ENCODE data around the gene PIP5K1B. TPM values are rescaled to one million over a fixed set of nuclear protein-coding genes. Genes with fewer than 3 reads are reported as not detected.

Gene PIP5K1B
- total RNA-seq, 1 experiment from 2014 or later, result 0.36 TPM

DNA sequence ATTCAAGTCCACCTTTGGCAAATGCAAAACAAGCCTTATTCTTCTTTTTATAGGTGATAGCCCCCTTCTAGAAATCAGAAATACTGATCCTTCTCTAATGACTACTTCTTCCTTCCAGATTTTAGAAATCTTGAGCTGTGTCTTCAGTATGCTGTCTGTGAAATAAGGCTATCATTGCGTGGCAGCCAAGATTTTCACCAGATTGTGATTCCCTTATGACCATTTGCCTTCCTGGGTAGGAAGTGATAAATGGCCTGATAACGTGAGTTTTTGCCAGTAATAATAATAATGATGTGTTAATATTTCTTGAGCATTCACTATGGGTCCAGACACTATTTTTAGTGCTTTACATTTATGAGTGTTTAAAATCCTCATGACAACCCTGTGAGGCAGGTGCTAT, 80.9 kb downstream of the PIP5K1B start:
- DNase-seq, result no peak
- H3K9me3 ChIP-seq (replicated peaks), result no peaks in the 10 kb centered on the region
- no peaks in the 10 kb centered on the region for H3K27me3 ChIP-seq
- H3K27ac ChIP-seq, result no peak overlapping the region
- peaks cover 4% of the 10 kb centered on the region; the same call in 1 of the 2 replicates for H3K4me1 ChIP-seq
- H3K36me3 ChIP-seq, result no peaks in the 10 kb centered on the region
- H3K4me3 ChIP-seq, result no peak overlapping the region

DNA sequence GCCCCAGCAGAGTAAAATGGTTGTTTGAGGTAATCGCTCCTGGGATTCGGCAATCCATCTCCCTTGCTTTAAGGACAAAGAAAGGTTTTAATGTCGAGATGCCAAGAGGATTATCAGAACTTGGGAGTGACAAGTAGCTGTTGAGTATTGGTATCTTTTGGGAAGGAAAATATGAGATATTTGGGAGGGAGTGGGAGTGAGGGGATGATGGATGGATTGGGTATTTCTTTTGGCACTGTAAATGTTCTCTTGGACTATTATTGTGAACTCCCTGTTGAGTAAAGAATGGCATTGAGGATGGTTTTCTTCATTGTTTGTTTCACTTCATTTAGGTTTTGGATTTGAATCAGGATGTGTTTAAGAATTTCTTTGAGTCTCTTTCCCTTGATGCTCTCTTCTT, 86.1 kb downstream of the PIP5K1B start:
- DNase-seq, result no peak
- Histone ChIP-seq H3K4me1 (no peaks in the 10 kb centered on the region), H3K9me3 (replicated peaks) (no peaks in the 10 kb centered on the region), H3K36me3 (no peaks in the 10 kb centered on the region), H3K27me3 (no peaks in the 10 kb centered on the region), H3K4me3 (no peak overlapping the region), H3K27ac (no peak overlapping the region)

DNA sequence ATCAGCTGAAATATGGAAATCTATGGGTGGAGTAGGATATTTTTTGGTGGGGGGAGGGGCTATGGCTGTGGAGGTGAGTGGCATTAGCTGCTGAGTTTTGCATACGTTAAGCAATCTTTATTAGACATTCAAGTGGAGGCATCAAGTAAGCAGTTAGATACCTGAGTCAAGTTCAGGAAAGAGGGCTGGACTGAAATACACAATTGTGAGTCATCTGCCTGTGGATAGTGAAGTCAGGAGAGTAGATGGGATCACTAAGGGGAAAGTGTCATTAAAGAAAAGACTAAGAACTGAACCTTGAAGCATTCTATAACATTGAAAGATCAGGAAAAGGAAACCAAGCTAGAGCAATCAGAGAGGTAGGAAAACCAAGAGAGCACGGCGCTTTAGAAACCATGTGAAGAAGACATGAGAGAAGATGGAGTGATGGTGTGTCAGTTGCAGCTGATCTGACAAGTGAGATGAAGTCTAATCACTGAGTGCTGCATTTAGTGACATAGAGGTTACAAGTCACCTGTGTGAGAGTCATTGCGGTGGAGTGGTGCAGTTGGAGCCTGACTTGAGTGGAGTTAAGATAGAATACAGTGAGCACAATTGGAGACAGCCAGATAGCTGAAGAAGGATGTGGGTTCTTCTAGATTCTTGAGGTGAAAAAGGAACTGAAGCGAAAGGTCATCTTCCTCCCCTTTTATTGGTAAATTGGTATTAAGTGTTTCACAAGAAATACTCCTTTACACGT, 88.7 kb downstream of the PIP5K1B start:
- H3K4me3 ChIP-seq, result no peak overlapping the region
- no peaks in the 10 kb centered on the region for H3K9me3 ChIP-seq (replicated peaks)
- no peaks in the 10 kb centered on the region for H3K4me1 ChIP-seq
- no peak overlapping the region for H3K27ac ChIP-seq
- DNase-seq, result no peak
- H3K27me3 ChIP-seq, result no peaks in the 10 kb centered on the region
- H3K36me3 ChIP-seq, result no peaks in the 10 kb centered on the region

DNA sequence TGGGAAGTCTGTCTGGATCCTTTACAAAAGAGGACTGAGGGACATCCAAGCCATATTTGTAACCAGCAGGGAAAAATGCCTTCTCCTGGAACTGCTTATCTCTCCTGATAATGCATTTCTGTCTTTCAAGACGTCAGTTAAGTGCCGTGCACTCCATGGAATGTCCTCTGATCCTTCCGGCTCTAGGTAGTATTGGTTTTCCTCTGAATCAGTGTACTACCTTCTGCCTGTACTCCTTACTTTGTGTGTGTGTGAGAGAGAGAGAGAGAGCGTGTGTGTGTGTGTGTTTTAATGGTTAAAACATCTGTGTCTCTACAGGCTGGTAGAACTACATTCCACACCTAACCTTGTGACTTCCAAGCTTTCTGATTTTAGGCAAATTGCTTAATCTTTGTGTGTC, 89.9 kb downstream of the PIP5K1B start:
- no peaks in the 10 kb centered on the region for H3K4me1 ChIP-seq
- no peaks in the 10 kb centered on the region for H3K9me3 ChIP-seq (replicated peaks)
- no peak overlapping the region for H3K27ac ChIP-seq
- no peak for DNase-seq
- H3K36me3 ChIP-seq, result no peaks in the 10 kb centered on the region
- no peaks in the 10 kb centered on the region for H3K27me3 ChIP-seq
- H3K4me3 ChIP-seq, result no peak overlapping the region

GRCh38 chr9:68795411-68795810, 90.4 kb downstream of the PIP5K1B start:
- Histone ChIP-seq H3K9me3 (replicated peaks) (no peaks in the 10 kb centered on the region), H3K27me3 (no peaks in the 10 kb centered on the region), H3K4me3 (no peak overlapping the region), H3K4me1 (no peaks in the 10 kb centered on the region), H3K27ac (no peak overlapping the region), H3K36me3 (no peaks in the 10 kb centered on the region)
- no peak for DNase-seq

- no peak for DNase-seq
- no peaks in the 10 kb centered on the region for H3K36me3 ChIP-seq
- H3K27me3 ChIP-seq, result no peaks in the 10 kb centered on the region; the same call in 1 of the 2 replicates
- H3K4me3 ChIP-seq, result no peak overlapping the region
- H3K4me1 ChIP-seq, result no peaks in the 10 kb centered on the region
- no peak overlapping the region for H3K27ac ChIP-seq
- no peaks in the 10 kb centered on the region for H3K9me3 ChIP-seq (replicated peaks)
Measured at GRCh38 chr9:68797116-68797515, 92.1 kb downstream of the PIP5K1B start.

DNA sequence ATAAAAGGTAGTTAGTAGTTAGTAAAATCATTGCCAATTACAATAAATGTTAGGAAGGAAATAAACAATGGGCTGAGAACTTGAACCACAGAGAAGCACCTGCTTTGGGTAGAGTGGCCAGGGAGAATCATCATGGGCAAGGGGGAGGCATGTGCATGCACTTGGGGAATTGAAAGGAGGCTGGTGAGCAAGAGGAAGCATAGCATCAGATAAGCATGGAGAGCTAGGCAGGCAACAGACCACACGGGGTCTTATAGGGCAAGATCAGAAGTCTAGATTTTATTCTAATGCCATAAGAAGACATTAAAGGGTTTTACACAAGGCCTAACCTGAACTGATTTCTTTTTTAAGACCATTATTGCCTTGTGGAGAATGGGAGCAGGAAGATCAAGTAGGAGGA, 93.4 kb downstream of the PIP5K1B start:
- Histone ChIP-seq H3K4me3 (no peak overlapping the region), H3K27me3 (no peaks in the 10 kb centered on the region; the same call in 1 of the 2 replicates), H3K27ac (no peak overlapping the region), H3K36me3 (no peaks in the 10 kb centered on the region), H3K4me1 (no peaks in the 10 kb centered on the region), H3K9me3 (replicated peaks) (no peaks in the 10 kb centered on the region)
- no peak for DNase-seq

GRCh38 chr9:68800836-68801235, 95.8 kb downstream of the PIP5K1B start:
- H3K4me3 ChIP-seq, result no peak overlapping the region
- no peaks in the 10 kb centered on the region for H3K9me3 ChIP-seq (replicated peaks)
- no peak for DNase-seq
- H3K4me1 ChIP-seq, result no peaks in the 10 kb centered on the region
- no peaks in the 10 kb centered on the region for H3K36me3 ChIP-seq
- no peak overlapping the region for H3K27ac ChIP-seq
- no peaks in the 10 kb centered on the region; the same call in 1 of the 2 replicates for H3K27me3 ChIP-seq

- no peaks in the 10 kb centered on the region for H3K9me3 ChIP-seq (replicated peaks)
- H3K27ac ChIP-seq, result no peak overlapping the region
- no peaks in the 10 kb centered on the region for H3K4me1 ChIP-seq
- no peaks in the 10 kb centered on the region for H3K36me3 ChIP-seq
- no peak overlapping the region for H3K4me3 ChIP-seq
- no peak for DNase-seq
- no peaks in the 10 kb centered on the region; the same call in none of the 2 replicates for H3K27me3 ChIP-seq
Measured at GRCh38 chr9:68802525-68803015, 97.5 kb downstream of the PIP5K1B start.

- Histone ChIP-seq H3K9me3 (replicated peaks) (no peaks in the 10 kb centered on the region), H3K27me3 (no peaks in the 10 kb centered on the region; the same call in none of the 2 replicates), H3K27ac (no peak overlapping the region), H3K4me1 (no peaks in the 10 kb centered on the region), H3K36me3 (no peaks in the 10 kb centered on the region), H3K4me3 (no peak overlapping the region)
- DNase-seq, result no peak
Measured at GRCh38 chr9:68804911-68805889, 100.2 kb downstream of the PIP5K1B start.

DNA sequence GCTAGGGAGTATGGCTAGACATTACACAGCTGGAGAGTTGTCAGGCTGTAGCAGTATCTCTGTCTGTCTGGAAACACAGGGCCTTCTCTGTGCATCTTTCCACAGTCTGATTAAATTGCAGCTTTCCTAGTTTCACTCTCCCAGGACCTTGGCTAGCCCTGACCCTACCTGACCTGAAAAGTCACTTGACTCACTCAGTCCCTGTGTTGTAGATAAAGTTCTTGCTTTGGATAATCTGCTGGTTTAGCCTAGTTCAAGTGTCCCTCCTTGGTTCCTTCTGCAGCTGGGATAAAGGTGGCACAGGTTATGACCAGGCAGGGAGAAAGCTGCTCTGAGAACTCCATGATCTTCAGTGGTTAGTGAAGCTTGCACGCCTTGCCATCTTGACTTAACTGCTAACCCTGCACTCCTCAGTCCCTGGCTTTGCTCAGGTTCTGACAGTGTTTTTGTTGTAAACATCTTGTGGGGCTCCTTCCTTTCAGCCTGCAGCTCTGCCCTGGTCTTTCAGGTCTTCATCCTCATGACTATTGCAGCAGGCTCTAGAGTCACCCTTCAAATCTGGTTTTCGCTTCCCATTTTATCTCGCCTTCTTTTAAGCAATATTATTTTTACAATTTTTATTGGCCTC, 101.0 kb downstream of the PIP5K1B start:
- no peaks in the 10 kb centered on the region for H3K9me3 ChIP-seq (replicated peaks)
- DNase-seq, result no peak

GRCh38 chr9:68808338-68808890, 103.4 kb downstream of the PIP5K1B start:
- Histone ChIP-seq H3K4me3 (no peak overlapping the region), H3K27ac (no peak overlapping the region), H3K27me3 (no peaks in the 10 kb centered on the region; the same call in none of the 2 replicates), H3K9me3 (replicated peaks) (no peaks in the 10 kb centered on the region), H3K4me1 (no peaks in the 10 kb centered on the region), H3K36me3 (no peaks in the 10 kb centered on the region)
- DNase-seq, result no peak

More for the DNA sequence above, 101.0 kb downstream of the PIP5K1B start:
- H3K27ac ChIP-seq, result no peak overlapping the region
- no peaks in the 10 kb centered on the region; the same call in none of the 2 replicates for H3K27me3 ChIP-seq
- H3K4me3 ChIP-seq, result no peak overlapping the region
- H3K36me3 ChIP-seq, result no peaks in the 10 kb centered on the region
- no peaks in the 10 kb centered on the region for H3K4me1 ChIP-seq

DNA sequence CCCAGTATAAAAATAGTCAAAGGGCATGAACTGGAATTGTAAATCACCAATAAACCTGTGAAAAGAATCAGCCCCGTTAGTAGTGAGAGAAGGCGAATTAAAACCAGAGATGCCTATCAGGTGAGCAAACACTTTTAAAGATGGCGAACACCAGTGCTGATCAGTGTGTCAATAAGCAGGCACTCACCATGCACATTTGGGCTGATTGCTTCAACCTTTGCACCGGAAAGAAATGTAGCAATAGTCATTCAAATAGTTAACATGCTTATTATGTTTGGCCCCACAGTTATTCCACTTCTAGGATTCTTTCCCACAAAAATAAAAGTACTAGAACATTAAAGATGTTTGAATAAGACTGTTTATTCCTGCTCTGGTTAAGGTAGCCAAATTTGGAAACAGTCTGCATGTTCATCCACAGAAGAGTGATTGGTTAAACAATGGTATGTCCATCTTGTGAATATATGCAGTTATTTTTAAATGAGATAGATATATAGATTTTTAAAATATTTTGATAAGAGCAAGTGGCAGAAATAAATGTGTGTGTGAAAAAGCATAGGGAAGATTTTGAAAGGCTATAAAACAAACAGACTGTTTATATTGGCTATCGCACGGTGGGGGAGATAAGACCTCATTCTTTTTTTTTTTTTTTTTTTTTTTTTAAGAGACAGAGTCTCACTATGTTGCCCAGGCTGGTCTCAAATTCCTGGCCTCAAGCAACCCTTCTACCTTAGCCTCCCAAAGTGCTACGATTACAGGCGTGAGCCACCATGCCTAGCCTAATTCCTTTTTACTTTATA, 112.2 kb downstream of the PIP5K1B start:
- Histone ChIP-seq H3K27ac (no peak overlapping the region), H3K9me3 (replicated peaks) (no peaks in the 10 kb centered on the region), H3K4me1 (no peaks in the 10 kb centered on the region), H3K36me3 (no peaks in the 10 kb centered on the region), H3K27me3 (no peaks in the 10 kb centered on the region), H3K4me3 (no peak overlapping the region)
- DNase-seq, result no peak

GRCh38 chr9:68819065-68819464, 114.0 kb downstream of the PIP5K1B start:
- H3K4me1 ChIP-seq, result no peaks in the 10 kb centered on the region
- no peak for DNase-seq
- no peak overlapping the region for H3K27ac ChIP-seq
- H3K27me3 ChIP-seq, result peaks cover 4% of the 10 kb centered on the region; the same call in 1 of the 2 replicates
- H3K9me3 ChIP-seq (replicated peaks), result no peaks in the 10 kb centered on the region
- H3K36me3 ChIP-seq, result no peaks in the 10 kb centered on the region
- H3K4me3 ChIP-seq, result no peak overlapping the region
